ENCODE measurements around the gene PLEKHG2. TPM values are rescaled to one million over a fixed set of nuclear protein-coding genes. Genes with fewer than 3 reads are reported as not detected.

The PLEKHG2 gene
- total RNA-seq, 1 donor from 2014 or later: 10.5 TPM

GRCh38 chr19:39405958-39406655 is 6.4 kb upstream of the PLEKHG2 start:
- DNase-seq (ENCODE audit: low read depth in 2 of 2): no peak

- DNase-seq (ENCODE audit: low read depth in 2 of 2): peak; percentile 84
These were observed 5.6 kb upstream of the PLEKHG2 start, which contains the start of gene ZFP36 for GRCh38 chr19:39406656-39407409. ZFP36 (plus strand) TSS chr19:39406847; CDS start chr19:39406905, 58 bp downstream.

GRCh38 chr19:39407410-39407659 is 5.1 kb upstream of the PLEKHG2 start:
- no peak for DNase-seq (ENCODE audit: low read depth in 2 of 2)

- peak in 1 of 2 donors; percentile 26 for DNase-seq (ENCODE audit: low read depth in 2 of 2)
These were observed 4.6 kb upstream of the PLEKHG2 start for GRCh38 chr19:39407660-39408391.

DNA sequence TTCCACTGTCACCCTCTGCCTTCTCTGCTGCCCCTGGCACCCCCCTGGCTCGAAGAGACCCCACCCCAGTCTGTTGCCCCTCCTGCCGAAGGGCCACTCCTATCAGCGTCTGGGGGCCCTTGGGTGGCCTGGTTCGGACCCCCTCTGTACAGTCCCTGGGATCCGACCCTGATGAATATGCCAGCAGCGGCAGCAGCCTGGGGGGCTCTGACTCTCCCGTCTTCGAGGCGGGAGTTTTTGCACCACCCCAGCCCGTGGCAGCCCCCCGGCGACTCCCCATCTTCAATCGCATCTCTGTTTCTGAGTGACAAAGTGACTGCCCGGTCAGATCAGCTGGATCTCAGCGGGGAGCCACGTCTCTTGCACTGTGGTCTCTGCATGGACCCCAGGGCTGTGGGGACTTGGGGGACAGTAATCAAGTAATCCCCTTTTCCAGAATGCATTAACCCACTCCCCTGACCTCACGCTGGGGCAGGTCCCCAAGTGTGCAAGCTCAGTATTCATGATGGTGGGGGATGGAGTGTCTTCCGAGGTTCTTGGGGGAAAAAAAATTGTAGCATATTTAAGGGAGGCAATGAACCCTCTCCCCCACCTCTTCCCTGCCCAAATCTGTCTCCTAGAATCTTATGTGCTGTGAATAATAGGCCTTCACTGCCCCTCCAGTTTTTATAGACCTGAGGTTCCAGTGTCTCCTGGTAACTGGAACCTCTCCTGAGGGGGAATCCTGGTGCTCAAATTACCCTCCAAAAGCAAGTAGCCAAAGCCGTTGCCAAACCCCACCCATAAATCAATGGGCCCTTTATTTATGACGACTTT is 3.9 kb upstream of the PLEKHG2 start:
- DNase-seq (ENCODE audit: low read depth in 2 of 2): peak; percentile 33 to 47

GRCh38 chr19:39409208-39410016 is 3.1 kb upstream of the PLEKHG2 start:
- DNase-seq (ENCODE audit: low read depth in 2 of 2): peak; percentile 58 to 70

DNA sequence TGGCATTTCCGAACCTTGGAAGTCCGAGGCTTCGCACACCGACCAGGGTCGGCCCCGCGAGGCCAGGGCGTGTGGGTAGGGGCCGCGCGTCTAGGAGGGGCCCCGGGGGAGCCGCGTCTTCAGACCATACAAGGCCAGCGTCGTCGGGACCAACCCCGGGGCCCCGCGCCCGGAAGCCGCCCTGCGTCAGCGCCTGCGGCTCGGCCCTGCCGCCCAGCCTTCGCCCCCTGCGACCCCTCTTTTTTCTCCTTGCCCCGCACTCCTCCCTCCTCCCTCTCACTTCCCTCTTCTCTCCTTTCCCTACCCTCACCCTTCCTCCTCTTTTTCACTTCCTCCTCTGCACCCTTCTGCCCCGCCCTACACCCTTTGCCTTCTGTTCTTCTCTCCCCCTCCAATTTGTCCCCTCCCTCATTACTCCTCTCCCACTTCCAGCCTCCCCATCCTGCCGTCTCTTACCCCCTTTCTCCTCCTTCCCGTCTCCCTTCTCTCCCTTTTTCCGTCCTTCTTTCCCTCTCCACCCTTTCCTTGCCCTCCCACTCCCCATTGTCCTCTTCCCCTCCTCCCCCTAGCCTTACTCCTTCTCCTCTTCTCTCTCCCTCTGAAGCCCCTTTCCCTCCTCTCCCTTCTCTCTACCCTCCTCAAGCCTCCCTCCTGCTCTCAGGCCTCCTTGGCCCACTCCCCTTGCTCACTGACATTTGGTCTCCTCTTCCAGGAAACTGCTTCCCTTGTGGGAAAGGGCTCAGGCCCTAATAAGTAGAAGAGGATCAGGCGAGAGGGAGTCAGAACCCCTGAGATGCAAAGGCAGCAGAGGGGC is 2.2 kb upstream of the PLEKHG2 start:
- peak; percentile 24 to 60 for DNase-seq (ENCODE audit: low read depth in 2 of 2)

GRCh38 chr19:39410831-39411080 is 1.7 kb upstream of the PLEKHG2 start:
- DNase-seq (ENCODE audit: low read depth in 2 of 2): no peak

DNA sequence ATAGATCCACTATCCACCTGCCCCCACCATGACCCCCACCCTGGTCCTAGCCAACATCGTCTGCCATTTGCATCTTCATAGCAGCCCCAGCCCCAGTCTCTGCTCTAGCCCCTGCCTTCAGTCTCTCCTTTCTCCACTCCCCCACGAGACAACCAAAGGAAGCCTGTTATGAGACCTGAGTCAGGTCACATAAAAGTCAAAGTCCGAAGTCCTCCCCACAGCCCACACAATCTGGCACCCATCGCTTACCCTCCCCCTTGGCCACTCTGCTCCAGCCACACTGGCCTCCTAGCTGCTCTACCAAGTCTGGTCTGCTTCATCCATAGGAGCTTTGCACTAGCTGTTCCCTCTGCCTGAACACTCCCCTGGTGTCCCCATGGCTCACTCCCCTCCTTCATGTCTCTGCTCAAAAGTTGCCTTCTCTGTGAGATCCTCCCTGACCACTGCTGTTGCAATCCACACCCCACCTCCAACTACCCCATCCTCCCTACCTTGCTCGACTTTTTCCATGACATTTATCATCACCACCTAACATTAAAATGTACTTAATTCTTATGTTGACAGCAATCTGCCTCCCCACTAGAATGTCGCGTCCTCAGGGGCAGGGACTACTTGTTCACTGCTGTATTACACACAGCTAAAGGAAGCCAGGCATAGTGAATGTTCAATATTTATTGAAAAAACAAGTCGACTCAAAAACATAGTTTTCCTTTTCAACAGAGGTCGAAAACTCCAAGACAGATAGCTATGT is 1.2 kb upstream of the PLEKHG2 start:
- DNase-seq (ENCODE audit: low read depth in 2 of 2): peak; percentile 55 to 71

- peak; percentile 86 to 92 for DNase-seq (ENCODE audit: low read depth in 2 of 2)
These were observed 703 bp upstream of the PLEKHG2 start for GRCh38 chr19:39411832-39412099.

DNA sequence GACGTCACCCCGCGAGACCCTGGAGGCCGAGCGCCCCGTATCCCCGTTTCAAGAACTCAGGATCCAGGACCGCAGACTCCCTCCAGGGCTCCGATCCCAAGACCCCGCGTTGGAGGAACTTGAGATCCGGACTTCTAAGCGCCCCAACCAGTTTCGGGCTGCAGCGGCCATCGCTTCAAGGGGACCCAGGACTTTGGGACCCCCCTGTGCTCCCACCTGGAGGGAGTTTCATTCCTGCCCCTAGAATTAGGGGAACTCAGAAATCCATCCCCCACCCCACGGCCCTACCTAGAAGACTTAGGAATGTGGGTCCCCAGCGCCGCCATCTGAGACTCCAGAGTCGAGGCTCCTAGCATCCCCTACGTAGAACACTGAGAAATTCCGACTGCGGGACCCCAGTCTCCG is 400 bp downstream of the PLEKHG2 start:
- no peak for DNase-seq (ENCODE audit: low read depth in 2 of 2)

GRCh38 chr19:39413272-39413910 is 922 bp downstream of the PLEKHG2 start:
- peak in 1 of 2 donors; percentile 74 for DNase-seq (ENCODE audit: low read depth in 2 of 2)

DNA sequence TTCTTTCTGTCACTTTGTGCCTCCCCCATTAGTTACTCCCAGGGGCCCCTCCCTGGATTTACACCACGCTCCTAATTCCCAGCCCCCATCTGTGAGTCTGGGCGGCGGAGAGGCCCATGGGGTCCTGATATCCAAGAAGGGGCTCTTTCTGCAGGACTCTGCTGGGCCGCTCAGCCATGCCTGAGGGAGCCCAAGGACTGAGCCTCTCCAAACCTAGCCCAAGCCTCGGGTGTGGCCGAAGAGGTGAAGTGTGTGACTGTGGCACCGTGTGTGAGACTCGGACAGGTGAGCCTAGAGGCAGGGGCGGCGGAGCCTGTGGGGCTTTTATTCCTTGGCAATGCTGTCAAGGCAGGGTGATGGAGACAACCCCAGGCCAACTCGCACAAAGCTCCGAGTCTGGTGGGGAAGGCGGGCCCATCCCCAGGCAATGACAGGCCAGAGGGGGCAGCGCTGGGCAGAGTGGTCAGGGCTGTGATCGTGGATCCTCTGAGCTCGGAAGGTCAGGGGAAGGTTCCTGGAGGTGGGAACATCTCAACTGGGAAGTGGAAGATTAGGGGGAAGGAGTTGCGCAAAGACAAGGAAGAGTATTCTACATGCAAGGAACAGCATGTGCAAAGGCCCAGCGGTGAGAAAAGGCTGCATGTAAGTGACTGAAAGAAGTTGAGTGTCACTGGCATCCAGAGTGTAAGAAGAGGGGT is 1.6 kb downstream of the PLEKHG2 start:
- peak in 1 of 2 donors; percentile 41 for DNase-seq (ENCODE audit: low read depth in 2 of 2)

DNA sequence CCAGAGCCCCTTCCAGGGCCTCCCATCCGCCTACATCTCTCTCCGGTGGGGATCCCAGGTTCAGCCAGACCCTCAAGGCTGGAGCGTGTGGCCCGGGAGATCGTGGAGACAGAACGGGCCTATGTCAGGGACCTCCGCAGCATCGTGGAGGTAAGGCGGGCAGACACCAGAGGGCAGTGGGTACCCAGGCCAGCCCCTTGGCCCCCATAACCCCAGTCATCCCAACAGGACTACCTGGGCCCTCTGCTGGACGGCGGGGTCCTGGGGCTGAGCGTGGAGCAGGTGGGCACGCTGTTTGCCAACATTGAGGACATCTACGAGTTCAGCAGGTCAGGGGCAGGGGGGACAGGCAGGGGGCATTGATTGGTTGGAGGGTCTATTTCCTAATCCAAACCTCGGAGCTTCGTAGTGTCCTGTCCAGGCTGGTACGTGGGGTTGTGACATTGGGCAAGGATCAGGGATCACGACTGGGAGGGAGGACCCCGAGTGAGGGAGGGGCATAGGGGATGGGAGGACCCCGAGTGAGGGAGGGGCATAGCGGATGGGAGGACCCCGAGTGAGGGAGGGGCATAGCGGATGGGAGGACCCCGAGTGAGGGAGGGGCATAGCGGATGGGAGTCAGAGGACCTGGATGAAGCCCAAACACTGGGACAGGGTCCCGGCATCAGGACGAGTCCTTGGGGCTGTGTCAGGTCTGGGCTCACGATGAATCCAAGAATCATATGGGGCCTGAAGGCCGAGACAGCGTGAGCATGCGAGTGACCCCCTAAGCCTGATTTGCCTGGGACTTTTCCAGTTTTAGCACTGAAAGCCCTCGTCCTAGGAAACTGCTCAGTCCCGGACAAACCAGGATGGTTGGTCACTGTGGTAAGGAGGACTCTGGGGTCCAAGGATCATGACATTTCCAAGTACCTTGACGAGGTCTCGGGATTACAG is 2.9 kb downstream of the PLEKHG2 start:
- no peak for DNase-seq (ENCODE audit: low read depth in 2 of 2)

- DNase-seq (ENCODE audit: low read depth in 2 of 2): no peak
These were observed 4.0 kb downstream of the PLEKHG2 start for GRCh38 chr19:39416152-39417120.

- no peak for DNase-seq (ENCODE audit: low read depth in 2 of 2)
These were observed 5.2 kb downstream of the PLEKHG2 start for GRCh38 chr19:39417463-39418181.

Data from dermis microvascular lymphatic vessel endothelial cell (primary cell).